Measurements from ENCODE around the gene GSDMA.

The GSDMA gene

DNA sequence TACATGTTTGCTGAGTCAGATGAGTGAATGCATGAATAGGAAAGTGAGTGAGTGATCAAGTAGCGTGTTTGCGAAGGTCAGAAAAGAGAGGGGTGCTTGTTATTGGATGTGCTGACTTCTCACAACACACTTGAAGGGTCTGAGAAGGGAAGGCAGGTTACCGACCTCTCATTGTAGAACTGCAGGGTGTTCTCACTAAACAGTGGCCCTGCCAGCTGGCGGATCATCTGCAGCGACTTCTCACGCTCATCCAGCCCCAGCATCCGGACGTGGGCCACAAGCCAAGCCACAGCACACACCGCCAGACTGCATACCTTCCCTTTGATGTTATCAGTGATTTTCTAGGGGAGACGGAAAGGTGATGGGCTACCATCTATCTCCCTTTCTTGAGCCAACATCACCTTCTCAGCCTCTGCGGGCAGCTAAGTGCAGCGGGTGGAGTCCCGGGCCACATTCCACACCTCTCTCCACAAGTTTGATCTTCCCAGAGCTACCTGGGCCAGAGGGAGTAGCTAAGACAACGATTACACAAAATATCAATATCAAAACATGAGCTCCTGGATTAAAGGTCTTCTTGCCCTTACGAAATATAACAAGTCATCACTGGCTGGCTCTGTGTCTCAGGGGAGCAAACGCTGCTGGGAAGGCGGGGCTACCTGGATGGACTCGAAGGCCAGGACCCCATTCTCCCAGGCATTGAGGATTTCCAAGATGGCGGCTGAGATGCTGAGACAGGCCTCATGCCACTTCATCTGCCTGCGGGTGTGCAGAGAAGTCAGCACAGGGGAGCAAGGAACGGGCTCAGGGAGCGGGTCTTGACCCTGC is 63.4 kb downstream of the GSDMA start:
- H3K27ac ChIP-seq (ENCODE audit: low read depth, low read length), result no peak overlapping the region
- peaks cover 51% of the 10 kb centered on the region for H3K36me3 ChIP-seq (ENCODE audit: control insufficient read depth, low read length)
- TF ChIP-seq EZH2phosphoT487 (IDR thresholded peaks at IDR 0.05; ENCODE audit: borderline replicate concordance, low read length), result no peak
- TF ChIP-seq, protein P1, sequence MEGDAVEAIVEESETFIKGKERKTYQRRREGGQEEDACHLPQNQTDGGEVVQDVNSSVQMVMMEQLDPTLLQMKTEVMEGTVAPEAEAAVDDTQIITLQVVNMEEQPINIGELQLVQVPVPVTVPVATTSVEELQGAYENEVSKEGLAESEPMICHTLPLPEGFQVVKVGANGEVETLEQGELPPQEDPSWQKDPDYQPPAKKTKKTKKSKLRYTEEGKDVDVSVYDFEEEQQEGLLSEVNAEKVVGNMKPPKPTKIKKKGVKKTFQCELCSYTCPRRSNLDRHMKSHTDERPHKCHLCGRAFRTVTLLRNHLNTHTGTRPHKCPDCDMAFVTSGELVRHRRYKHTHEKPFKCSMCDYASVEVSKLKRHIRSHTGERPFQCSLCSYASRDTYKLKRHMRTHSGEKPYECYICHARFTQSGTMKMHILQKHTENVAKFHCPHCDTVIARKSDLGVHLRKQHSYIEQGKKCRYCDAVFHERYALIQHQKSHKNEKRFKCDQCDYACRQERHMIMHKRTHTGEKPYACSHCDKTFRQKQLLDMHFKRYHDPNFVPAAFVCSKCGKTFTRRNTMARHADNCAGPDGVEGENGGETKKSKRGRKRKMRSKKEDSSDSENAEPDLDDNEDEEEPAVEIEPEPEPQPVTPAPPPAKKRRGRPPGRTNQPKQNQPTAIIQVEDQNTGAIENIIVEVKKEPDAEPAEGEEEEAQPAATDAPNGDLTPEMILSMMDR (IDR thresholded peaks at IDR 0.05; ENCODE audit: low read depth, low read length, poor library complexity, severe bottlenecking), result no peak
- no peak overlapping the region for H3K4me2 ChIP-seq (ENCODE audit: low read length)
- no peaks in the 10 kb centered on the region for H4K20me1 ChIP-seq (ENCODE audit: control insufficient read depth, insufficient read depth, low read depth, low read length)
- H3K4me3 ChIP-seq (ENCODE audit: low read length), result no peak overlapping the region
- H3F3A ChIP-seq (ENCODE audit: control insufficient read depth, insufficient read depth), result no peaks in the 10 kb centered on the region
- H3K4me1 ChIP-seq (ENCODE audit: control insufficient read depth, low read length), result no peaks in the 10 kb centered on the region
- H3K27me3 ChIP-seq (ENCODE audit: control insufficient read depth, low read length), result no peaks in the 10 kb centered on the region
- no peaks in the 10 kb centered on the region for H3K79me2 ChIP-seq (ENCODE audit: control insufficient read depth, low read length)
- no peaks in the 10 kb centered on the region for H3K9me3 ChIP-seq (ENCODE audit: control insufficient read depth, insufficient read depth, low read length)
- H3K9me2 ChIP-seq (replicated peaks; ENCODE audit: control insufficient read depth, low read length), result no peaks in the 10 kb centered on the region

DNA sequence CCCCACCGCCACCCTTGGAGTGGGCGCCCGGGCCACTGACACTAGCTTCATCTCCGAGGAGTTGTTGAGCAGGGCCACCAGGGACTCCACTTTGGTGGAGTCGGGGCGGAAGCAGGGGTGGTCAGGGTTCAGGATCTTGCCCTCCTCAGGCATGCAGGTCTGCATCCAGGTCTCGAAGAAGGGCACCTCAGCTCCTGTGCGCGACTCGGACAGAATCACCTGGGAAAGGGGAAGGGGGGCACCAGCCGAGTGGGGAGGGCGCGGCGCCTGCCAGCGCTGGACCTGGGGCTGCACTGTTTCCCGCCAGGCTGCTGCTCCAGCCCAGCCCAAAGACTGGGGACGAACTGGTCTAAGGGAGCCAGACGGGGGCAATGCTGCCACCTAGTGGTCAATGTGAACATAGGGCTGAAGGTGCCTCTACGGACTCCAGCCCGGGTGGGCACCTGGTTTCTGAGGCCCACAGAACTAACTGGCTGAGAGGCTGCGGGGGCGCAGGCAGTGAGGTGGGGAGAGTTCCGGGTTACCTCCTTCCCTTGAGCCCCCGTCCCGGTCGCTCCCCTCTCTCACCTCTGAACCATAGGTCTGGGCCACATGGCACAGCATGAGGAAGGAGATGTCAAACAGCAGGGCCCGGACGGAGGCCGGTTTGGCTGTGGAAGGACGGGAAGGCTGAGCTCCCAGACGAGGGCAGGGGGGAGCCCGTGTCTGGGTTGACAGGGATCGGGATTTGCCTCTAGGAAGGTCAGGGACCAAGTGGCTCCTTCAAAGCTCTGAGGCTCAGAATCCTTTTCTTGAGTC is 64.2 kb downstream of the GSDMA start:
- H3K4me2 ChIP-seq (ENCODE audit: low read length), result no peak overlapping the region
- H3K79me2 ChIP-seq (ENCODE audit: control insufficient read depth, low read length), result no peaks in the 10 kb centered on the region
- H3K4me3 ChIP-seq (ENCODE audit: low read length), result no peak overlapping the region
- no peaks in the 10 kb centered on the region for H3F3A ChIP-seq (ENCODE audit: control insufficient read depth, insufficient read depth)
- no peaks in the 10 kb centered on the region for H3K9me3 ChIP-seq (ENCODE audit: control insufficient read depth, insufficient read depth, low read length)
- no peaks in the 10 kb centered on the region for H4K20me1 ChIP-seq (ENCODE audit: control insufficient read depth, insufficient read depth, low read depth, low read length)
- H3K27ac ChIP-seq (ENCODE audit: low read depth, low read length), result no peak overlapping the region
- no peaks in the 10 kb centered on the region for H3K27me3 ChIP-seq (ENCODE audit: control insufficient read depth, low read length)
- TF ChIP-seq, protein P1 (IDR thresholded peaks at IDR 0.05; ENCODE audit: low read depth, low read length, poor library complexity, severe bottlenecking), result peak; percentile 90
- TF ChIP-seq EZH2phosphoT487 (IDR thresholded peaks at IDR 0.05; ENCODE audit: borderline replicate concordance, low read length), result no peak
- H3K9me2 ChIP-seq (replicated peaks; ENCODE audit: control insufficient read depth, low read length), result no peaks in the 10 kb centered on the region
- no peaks in the 10 kb centered on the region for H3K4me1 ChIP-seq (ENCODE audit: control insufficient read depth, low read length)
- peaks cover 56% of the 10 kb centered on the region for H3K36me3 ChIP-seq (ENCODE audit: control insufficient read depth, low read length)
